GM21737 (cell line): ENCODE data around the gene YJEFN3.

Experiments used
- ATAC-seq: cut with Tn5 transposase; IDR thresholded peaks from one replicate; pipeline ENCODE4 v1.9.1; 2021; ENCODE audit warnings: mild to moderate bottlenecking, moderate library complexity; ENCODE audit not compliant: unreplicated experiment

Gene YJEFN3, protein sequence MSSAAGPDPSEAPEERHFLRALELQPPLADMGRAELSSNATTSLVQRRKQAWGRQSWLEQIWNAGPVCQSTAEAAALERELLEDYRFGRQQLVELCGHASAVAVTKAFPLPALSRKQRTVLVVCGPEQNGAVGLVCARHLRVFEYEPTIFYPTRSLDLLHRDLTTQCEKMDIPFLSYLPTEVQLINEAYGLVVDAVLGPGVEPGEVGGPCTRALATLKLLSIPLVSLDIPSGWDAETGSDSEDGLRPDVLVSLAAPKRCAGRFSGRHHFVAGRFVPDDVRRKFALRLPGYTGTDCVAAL

DNA sequence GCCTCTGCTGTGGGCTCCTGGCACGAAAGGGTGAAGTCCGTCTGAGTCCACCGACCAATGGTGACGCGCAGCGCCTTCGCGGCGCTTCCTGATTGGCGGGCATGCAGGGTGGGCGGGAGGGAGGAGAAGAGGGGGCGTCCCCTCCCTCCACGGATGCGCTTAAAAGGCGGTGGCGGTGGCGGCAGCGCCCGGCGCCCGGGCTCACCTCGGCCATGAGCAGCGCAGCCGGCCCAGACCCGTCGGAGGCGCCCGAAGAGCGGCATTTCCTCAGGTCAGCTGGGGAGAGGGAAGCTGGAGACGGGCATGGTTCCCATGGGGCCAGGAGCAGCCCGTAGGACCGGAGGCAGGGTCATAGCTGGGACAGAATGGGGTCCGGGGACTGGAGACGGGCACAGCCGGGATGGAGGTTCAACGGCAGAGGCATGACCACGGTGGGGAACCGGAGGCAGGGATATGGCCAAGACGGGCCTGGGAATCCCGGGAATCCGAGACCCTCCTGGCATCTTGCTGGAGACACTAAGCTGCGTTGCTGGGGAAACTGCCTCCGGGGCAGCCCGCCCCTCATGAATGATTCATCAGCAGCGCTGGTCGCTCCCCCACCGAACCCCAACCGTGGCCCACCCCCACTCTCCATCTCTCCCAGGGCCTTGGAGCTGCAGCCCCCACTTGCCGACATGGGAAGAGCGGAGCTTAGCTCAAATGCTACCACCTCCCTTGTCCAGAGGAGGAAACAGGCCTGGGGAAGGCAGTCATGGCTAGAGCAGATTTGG is at the start of gene YJEFN3:
Gene YJEFN3, plus strand, starts transcription at position 191 of the 770 bp plus-strand sequence. Its CDS starts 22 bp downstream, at position 213.
- no peak for ATAC-seq

DNA sequence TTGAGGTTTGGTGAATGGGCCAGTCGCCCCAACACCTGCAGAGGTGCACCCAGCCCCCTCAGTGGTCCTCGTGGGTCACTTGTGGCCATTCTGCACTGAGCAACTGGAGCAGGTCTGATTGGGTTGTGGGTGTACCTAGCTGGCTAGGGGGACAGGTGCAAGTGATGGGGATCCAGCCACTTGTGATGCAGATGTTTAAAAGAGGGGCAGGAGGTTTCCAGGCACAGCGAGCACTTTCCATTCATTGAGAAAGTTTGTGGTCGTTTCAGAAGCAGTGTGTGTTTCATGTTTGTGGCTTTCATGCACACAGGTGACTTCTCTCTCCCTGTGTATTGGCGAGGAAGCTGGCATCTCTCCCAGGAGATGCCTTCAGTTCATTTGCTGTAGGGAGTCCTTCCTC is 48.0 kb upstream of the YJEFN3 start:
- no peak for ATAC-seq

DNA sequence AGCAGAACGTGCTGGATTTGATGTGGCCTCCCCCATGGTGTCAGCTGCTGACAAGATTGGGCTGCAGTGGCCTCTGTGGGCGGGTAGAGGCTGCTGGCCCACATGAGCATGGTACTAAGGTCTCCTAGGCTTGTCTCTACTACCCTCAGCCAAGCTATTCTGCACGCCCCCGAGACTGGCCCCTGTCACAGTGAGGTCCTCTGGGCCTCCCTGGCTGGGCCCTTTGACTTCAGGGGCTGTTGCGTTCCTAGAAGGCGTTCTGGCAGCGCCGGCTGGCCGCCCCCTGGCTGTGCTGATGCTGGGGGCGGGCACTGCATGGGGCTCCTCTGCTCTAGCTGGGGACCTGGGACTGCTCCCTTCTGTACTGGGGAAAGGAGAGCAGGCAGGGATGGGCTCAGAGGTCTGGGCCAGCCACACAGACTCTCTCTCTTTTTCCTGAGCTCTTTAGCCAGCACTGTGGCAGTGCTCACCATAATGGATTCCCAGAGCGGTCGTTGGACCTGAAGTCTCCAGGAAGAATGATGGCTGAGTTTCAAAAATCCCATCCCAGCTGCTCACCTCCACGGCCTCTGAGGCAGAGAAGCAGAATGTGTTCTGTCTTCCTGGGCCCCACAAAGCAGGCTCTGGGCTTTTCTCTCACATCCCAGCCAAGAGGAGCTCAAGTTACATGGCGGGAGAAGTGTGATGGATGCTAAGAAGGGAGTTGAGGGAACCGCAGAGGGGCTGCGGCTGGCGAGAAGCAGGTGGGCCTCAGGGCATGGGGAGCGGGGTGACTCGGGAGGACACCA is 45.7 kb upstream of the YJEFN3 start:
- no peak for ATAC-seq

DNA sequence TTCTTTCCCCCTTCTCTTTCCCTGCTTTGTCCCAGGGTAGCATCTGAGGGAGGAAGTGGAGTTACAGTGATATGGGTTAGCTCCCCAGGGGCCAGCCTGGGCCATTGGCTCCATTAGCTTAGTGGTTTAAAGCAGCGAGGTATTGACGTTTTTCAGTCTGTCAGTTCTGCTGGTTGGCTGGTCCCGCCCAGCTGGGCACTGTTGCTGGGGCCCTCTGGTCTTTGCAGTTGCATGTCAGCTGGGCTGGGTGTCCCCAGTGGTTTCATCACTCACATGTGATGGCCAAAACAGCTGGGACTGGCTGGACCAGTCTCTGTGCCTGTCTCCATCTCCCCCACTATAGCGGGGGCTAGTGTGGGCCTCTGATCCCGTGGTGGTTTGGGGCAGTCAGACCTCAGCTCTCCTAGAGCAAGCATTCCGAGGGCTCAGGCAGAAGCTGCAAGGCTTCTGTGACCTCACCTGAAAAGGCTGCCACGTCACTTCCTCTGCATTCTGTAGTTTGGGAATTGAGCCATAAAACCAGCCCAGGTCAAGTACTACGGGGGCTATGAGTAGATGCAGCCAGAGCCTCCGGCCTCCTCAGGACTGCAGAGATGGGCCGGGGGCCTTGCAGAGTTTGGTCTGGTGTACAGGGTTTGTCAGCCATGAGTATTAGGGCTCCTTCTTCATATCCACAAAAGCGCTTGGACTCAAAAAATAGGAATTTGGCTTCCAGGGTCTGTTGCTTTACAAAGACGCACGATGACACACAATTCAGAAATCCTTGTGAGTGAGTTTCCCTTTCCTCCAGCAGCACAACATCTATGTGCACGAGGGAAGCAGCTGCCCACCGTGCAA is 43.3 kb upstream of the YJEFN3 start:
- ATAC-seq = no peak

DNA sequence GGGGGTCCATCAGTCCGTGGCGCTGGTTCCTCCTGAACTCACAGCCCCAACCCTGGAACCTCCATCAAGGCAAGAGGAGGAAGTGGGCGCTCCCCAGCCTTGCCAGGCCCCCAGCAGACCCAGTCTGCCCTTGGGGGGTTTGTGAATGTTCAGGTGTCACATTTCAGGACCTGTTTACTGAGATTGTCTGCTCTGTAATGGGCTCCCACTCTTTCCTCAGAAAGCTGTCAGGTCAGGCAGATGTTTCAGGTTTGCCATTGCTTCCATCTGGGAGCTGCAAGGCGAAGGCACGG is 42.8 kb upstream of the YJEFN3 start:
- no peak for ATAC-seq

DNA sequence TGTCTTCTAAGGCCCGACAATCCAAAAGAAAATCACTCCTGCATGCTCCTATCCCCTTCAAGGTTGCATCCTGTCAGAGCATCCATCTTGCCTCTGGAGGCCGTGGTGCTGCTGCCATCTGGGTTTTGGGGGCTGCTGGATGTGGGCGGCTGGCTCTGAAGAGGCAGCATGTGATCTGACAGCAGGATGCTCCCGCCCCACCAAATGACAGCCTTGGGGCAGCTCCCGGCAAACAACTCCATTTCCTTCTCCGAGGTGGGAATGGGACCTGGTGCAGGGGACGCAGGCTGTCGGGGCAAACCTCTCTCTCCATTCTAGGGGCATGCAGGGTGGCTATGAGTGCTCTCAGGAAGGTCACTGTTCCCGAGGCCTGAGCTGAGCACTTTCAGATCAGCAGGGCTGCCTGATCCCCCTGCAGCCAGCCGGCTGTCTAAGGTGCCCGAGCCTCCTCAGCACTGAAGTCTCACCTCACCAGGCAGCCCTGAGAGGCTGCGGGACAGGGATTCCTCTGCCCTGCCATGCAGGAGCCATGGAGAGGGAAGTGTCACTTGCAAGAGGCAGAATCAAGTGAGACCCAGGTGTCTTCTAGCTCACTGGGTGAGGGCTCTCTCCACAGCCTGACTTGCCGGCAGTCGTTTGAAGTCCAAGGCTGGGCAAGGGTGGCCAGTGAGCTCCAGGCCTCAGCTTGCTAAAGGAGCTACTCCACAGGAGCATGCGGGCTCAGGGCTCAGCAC is 42.2 kb upstream of the YJEFN3 start:
- ATAC-seq = no peak

DNA sequence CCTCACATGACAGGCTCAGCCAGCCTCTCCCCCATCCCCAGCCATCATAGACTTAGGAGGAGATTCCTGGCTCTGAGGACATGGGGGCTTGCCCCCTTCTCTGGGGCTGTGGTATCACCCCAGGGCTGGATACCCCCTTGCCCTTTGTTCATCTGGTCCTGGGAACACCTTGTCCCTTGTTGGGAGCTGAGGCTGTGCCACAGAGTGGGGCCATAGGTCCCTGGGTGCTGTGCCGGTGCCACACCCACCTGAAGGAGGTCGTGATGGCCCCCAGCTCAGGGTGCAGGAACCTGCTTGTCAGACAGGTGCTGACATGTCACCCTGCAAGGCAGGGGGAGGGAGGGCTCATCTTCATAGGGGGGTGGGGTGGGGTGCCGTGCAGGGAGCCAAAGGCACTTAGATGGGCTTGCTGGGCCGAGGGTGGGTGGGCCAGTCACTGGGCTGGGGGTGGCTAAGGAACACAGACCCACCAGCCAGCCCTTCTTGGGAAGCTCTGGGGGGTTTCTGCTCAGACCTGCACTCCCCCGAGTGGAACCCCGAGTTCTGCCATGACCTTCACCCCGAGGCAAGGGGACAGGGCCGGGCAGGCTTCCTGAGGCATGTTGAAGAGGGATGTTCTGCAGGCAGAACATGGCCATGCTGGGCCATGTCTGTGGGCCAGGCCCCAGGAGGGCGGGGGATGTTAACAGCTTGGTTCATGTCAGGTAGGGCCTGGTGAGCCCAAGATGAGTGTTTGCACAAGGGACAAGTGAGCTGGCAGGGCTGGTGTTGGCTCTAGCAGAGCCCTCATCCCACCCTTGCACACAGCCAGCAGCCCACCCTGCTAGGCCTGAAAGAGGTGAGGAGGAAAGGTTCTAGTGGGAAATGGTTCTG is 41.4 kb upstream of the YJEFN3 start:
- ATAC-seq = no peak

DNA sequence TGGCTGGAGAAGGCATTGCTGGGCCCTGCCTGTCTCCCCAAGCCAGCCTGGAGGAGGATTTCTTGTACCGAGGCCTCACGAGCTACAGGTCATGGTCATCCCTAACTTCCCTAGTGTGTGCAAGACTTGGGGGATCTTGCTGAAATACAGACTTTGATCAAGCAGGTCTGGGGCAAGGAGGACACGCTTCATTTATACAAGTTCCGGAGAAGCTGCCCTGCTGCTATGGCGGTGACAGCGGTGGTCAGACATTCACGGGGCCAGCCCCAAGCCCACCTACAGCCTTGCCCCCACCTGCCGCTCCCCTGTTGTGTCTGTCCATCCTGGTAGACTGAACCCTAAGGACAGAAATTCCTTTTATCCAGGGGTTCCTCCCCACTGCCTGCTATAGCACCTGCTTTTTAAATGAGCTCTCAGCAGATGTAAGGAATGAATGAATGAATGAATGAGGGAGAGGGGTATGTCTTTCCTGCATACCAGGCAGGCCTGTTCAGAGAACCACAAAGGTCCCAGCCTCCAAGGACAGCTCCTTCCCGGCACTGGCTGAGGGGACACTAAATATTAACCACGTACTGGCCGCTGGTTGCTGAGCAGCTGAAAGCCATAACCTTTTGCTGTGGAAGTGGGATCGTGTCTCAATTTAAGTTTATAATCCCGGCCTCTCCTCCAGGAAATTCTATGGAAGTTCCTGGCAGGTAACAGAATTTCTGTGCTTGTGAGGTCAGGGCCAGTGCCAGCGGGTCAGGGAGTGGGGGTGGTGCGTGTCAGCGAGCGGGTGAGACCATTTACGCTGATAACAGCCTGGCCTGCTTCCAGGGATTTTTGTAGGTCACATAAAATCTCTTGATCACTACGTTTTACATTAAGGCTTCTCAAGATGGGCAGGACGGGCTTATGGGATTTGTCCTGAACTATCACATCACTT is 40.5 kb upstream of the YJEFN3 start:
- no peak for ATAC-seq

DNA sequence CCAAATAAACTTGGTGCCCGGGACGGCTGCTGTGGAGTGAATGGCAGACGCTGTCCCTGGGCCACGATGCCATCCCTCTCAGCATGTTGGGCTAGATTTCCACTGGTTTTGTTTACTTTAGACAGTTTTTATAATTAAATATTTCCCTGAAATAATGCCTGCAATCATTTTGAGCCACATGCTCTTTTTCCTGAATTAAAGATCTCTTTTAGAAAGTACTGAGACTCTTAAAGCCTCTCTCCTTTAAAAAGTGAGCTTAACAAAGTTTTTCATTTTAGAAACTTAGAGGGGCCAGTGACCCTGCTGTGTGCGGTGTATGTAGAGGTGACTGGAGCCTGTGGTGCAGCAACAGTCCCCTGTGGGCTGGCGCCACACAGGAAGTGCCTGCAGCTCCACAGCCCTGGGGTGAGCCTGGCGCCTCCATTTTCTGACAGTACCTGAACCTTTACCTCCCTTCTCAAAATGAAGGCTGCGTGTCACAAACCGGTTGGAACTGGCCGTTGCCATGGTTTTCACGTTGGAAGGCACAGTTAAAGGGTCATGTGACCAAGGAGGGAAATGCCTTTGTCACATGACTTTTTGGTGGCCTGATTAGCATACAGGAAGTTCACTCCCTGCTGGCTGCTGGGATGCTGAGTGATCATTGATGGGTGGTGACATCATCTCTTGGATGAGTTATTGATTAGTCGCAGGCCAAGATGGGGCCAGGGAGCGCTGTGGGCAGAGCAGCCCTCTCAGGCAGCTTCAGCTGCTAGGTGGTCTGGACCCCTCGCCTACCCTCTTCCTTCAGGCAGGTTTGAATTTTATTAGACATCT is 39.6 kb upstream of the YJEFN3 start:
- no peak for ATAC-seq

DNA sequence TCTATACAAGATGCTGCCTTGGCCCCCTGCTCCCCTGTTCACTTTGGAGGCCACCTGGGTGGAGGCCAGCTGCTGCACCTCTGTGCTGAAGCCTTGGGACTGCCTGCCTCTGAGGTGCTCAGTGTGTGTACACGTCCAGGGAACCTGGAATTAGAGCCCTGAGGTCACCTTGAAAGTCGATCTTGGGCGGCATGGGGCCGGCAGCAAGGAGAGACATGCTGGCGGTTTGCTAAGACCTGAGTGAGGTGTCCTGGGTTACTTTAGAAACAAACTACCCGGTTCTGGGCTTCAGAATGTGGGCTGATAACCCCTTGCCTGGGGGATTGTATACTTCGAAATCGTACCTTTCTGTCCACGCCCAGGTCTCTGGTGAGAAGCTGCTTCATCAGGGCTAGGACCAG is 38.9 kb upstream of the YJEFN3 start:
- no peak for ATAC-seq

DNA sequence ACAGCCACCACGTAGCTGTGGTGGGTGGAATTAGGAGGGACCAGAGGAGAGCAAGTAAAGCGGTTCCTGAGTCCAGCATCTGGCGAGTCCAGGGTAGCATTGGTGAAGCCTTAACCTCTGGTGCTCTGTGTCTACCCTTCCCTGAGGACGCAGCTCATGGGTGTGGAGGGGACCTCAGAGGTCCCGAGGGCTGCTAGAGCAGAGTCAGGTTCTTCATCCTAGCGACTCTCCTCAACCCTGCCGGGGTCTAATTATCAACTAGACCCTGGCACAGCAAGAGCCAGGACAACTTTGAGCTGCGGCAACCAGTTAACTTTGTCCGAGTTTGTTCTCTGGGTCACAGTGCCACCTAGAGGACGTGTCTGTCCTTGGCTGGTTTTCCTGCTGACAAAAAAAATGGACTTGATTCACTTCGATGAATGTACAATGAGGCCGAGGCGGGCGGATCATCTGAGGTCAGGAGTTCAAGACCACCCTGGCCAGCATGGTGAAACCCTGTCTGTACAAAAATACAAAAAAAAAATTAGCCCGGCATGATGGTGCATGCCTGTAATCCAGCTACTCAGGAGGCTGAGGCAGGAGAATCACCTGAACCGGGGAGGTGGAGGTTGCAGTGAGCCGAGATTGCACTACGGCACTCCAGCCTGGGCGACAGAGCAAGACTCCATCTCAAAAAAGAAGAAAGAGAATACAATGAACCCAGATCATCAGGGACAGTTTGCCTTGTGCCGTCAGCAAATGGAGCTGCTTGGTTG is 38.3 kb upstream of the YJEFN3 start:
- ATAC-seq = no peak

DNA sequence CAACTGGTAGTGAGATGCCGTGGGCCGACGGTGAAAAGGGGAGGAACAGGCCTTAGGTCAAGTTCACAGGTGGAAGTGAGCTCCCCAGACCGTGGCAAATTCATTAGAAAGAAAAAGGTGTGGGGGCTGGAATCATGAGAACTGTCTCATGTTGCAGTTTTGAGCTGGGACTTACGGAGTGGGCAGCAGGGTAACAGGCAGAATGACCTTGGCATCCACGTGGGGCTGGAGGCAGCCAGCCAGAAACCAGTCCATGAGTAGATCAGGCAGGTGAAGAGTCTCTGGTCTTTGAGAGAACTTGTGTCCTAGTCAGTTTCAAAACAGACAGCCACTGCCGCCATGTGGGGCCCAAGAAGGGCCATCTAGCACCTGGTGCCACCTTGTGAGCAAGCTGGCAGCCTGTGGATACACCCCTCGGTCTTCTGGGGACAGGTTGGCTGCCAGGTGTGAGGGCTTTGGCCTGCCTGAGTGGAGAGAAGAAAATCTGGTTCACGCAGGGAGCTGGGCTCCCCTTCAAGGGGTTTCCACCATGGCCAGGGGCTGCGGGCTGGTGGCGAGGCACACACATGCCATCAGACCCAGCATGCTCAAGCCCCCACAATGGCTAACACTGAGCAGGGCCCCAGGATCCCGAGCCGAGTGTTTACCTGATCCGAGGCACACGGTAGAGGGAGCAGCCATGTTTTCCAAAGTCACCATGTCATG is 37.2 kb upstream of the YJEFN3 start:
- no peak for ATAC-seq

DNA sequence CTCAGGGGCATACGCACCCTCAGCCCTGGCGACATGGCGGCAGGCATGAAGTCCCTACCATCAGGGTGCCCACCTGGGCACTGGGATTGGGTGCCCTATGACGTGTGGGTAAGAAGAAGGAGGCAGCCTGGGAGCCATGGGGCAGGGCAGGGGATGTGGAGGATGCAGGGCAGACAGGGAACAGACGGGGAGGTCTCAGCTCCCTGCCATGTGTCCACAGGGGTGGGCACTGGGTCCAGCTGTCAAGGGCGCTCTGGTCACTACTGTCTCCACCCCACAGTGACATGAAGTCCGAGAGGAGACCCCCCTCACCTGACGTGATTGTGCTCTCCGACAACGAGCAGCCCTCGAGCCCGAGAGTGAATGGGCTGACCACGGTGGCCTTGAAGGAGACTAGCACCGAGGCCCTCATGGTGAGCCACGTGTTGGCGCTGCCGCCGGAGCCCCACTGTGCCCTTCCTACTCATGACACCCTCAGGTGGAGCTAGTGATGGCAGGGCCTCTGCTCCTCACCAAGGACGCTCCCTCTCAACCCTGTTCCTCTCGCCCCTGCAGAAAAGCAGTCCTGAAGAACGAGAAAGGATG is 36.6 kb upstream of the YJEFN3 start:
- no peak for ATAC-seq

DNA sequence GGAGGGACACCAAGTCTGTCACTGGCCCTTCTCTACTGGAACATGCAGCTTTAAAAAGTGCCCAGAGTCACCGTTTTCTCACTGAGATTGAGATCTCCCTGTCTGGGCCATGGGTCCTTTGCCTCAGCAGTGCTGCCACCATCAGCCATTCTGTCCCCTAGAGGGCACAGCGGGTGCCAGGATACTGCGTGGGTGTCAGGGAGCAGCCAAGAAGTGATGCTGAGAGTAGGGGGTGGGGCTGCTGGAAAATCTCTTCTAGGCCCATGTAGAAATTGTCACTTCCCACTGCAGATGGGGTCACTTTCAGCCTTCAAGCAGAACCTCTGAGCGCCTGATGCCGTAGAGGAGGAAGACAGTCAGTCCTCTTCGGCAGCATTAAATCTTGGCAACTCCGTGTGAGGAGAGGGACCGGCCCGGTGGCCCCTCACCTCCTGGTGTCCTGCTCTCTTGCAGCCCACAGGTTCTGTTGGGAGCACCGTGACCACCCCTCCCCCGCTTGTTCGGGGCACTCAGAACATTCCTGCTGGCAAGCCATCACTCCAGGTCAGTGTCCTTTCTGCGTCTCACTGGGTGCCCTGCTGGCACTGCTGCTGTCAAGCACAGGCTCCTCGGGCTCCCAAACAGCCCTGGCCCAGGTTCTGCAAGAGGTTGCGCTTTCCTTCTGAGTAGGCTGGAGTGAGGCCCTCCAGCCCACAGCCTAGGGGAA is 34.7 kb upstream of the YJEFN3 start:
- ATAC-seq = no peak
